MM.1S (cell line): ENCODE results near the gene SCAF11.

ENCODE experiments used
- DNase-seq: peaks from one replicate; pipeline ENCODE4 v3.0.0-alpha.2; 2015
- H2AFZ ChIP-seq: fragments of 300-600 bp; sonication (generic); 2 replicates; pipeline ENCODE4 v1.6.0; 2016; ENCODE audit warnings: antibody characterized with exemption, low read length
- H3F3A ChIP-seq: fragments of 300-600 bp; sonication (generic); 2 replicates; pipeline ENCODE4 v1.6.1; 2016; ENCODE audit warnings: mild to moderate bottlenecking, antibody characterized with exemption, low read length, moderate library complexity, mixed read lengths; ENCODE audit not compliant: insufficient read depth
- H3K27ac ChIP-seq: fragments of 300-600 bp; sonication (generic); 2 replicates; pipeline ENCODE4 v1.5.1; 2016; ENCODE audit warnings: mild to moderate bottlenecking, low read length
- H3K27me3 ChIP-seq: fragments of 300-600 bp; sonication (generic); replicated peaks from 2 replicates; pipeline ENCODE4 v1.6.0; 2016; ENCODE audit warnings: low read length; ENCODE audit not compliant: insufficient read depth
- H3K36me3 ChIP-seq: fragments of 300-600 bp; sonication (generic); replicated peaks from 2 replicates; pipeline ENCODE4 v1.6.1; 2016; ENCODE audit warnings: mild to moderate bottlenecking, low read length, mixed read lengths; ENCODE audit not compliant: insufficient read depth
- H3K4me1 ChIP-seq: fragments of 300-600 bp; sonication (generic); 2 replicates; pipeline ENCODE4 v1.6.1; 2016; ENCODE audit warnings: low read length, mixed read lengths
- H3K4me2 ChIP-seq: fragments of 300-600 bp; sonication (generic); 2 replicates; pipeline ENCODE4 v1.6.0; 2016; ENCODE audit warnings: low read depth, low read length
- H3K4me3 ChIP-seq: fragments of 300-600 bp; sonication (generic); 2 replicates; pipeline ENCODE4 v1.5.1; 2016; ENCODE audit warnings: low read length, mixed read lengths
- H3K79me2 ChIP-seq: fragments of 300-600 bp; sonication (generic); 2 replicates; pipeline ENCODE4 v1.6.1; 2016; ENCODE audit warnings: mixed run types, low read length, mixed read lengths
- H3K9ac ChIP-seq: fragments of 300-600 bp; sonication (generic); 2 replicates; pipeline ENCODE4 v1.6.1; 2016; ENCODE audit warnings: low read length, mixed read lengths
- H3K9me2 ChIP-seq: fragments of 300-600 bp; sonication (generic); replicated peaks from 2 replicates; pipeline ENCODE4 v1.6.1; 2016; ENCODE audit warnings: mild to moderate bottlenecking, low read length, mixed read lengths; ENCODE audit not compliant: insufficient read depth
- H3K9me3 ChIP-seq: fragments of 300-600 bp; sonication (generic); replicated peaks from 2 replicates; pipeline ENCODE4 v1.6.1; 2016; ENCODE audit warnings: mild to moderate bottlenecking, low read length, mixed read lengths; ENCODE audit not compliant: insufficient read depth
- H4K20me1 ChIP-seq: fragments of 300-600 bp; sonication (generic); 2 replicates; pipeline ENCODE4 v1.6.1; 2016; ENCODE audit warnings: mild to moderate bottlenecking, low read length, moderate library complexity, mixed read lengths; ENCODE audit not compliant: insufficient read depth
- CTCF ChIP-seq: fragments of 300-600 bp; sonication (generic); IDR thresholded peaks from 2 replicates; pipeline ENCODE4 v1.5.1; 2016; ENCODE audit warnings: antibody characterized with exemption, low read length, mixed read lengths
- EZH2 ChIP-seq: fragments of 300-600 bp; sonication (generic); optimal IDR thresholded peaks from 2 replicates; pipeline ENCODE3; 2017; ENCODE audit warnings: low read depth, mild to moderate bottlenecking, antibody characterized with exemption, low read length, mixed read lengths
- EZH2phosphoT487 ChIP-seq: fragments of 300-600 bp; sonication (generic); IDR thresholded peaks from 2 replicates; pipeline ENCODE4 v1.6.1; 2018; ENCODE audit warnings: antibody characterized with exemption, low read length

The SCAF11 gene

GRCh38 chr12:45939759-45940158, 50.6 kb downstream of the SCAF11 start:
- H3K4me1 ChIP-seq, result no peaks in the 10 kb centered on the region
- H3K4me3 ChIP-seq, result no peak overlapping the region
- no peaks in the 10 kb centered on the region for H3K79me2 ChIP-seq
- DNase-seq, result no peak
- H3K9me3 ChIP-seq, result no peaks in the 10 kb centered on the region
- no peaks in the 10 kb centered on the region for H3K27me3 ChIP-seq
- H2AFZ ChIP-seq, result no peak overlapping the region
- TF ChIP-seq EZH2 (no peak), CTCF (no peak), EZH2phosphoT487 (no peak)
- no peaks in the 10 kb centered on the region for H3K9me2 ChIP-seq
- no peaks in the 10 kb centered on the region for H4K20me1 ChIP-seq
- H3K36me3 ChIP-seq, result no peaks in the 10 kb centered on the region
- no peak overlapping the region for H3K9ac ChIP-seq
- no peak overlapping the region for H3K4me2 ChIP-seq
- H3K27ac ChIP-seq, result no peak overlapping the region
- H3F3A ChIP-seq, result no peaks in the 10 kb centered on the region

- no peaks in the 10 kb centered on the region for H3K79me2 ChIP-seq
- no peak overlapping the region for H3K9ac ChIP-seq
- H3K27me3 ChIP-seq, result no peaks in the 10 kb centered on the region
- no peaks in the 10 kb centered on the region for H4K20me1 ChIP-seq
- no peak overlapping the region for H3K4me2 ChIP-seq
- H3K9me2 ChIP-seq, result no peaks in the 10 kb centered on the region
- no peak overlapping the region for H3K27ac ChIP-seq
- no peak overlapping the region for H3K4me3 ChIP-seq
- H2AFZ ChIP-seq, result no peak overlapping the region
- TF ChIP-seq EZH2phosphoT487 (no peak), CTCF (no peak), EZH2 (no peak)
- no peaks in the 10 kb centered on the region for H3K36me3 ChIP-seq
- H3K4me1 ChIP-seq, result no peaks in the 10 kb centered on the region
- no peaks in the 10 kb centered on the region for H3F3A ChIP-seq
- DNase-seq, result no peak
- H3K9me3 ChIP-seq, result no peaks in the 10 kb centered on the region
Measured at GRCh38 chr12:45938566-45938965, 51.8 kb downstream of the SCAF11 start.

GRCh38 chr12:45934956-45935355, 55.4 kb downstream of the SCAF11 start:
- DNase-seq, result no peak
- H3K79me2 ChIP-seq, result no peaks in the 10 kb centered on the region
- no peak overlapping the region for H3K9ac ChIP-seq
- no peaks in the 10 kb centered on the region for H3K9me2 ChIP-seq
- H3K27ac ChIP-seq, result no peak overlapping the region
- no peaks in the 10 kb centered on the region for H3F3A ChIP-seq
- H3K36me3 ChIP-seq, result no peaks in the 10 kb centered on the region; the same call in 1 of the 2 replicates
- H3K27me3 ChIP-seq, result no peaks in the 10 kb centered on the region
- no peaks in the 10 kb centered on the region for H3K4me1 ChIP-seq
- H3K4me3 ChIP-seq, result no peak overlapping the region
- H3K4me2 ChIP-seq, result no peak overlapping the region
- no peak overlapping the region for H2AFZ ChIP-seq
- H4K20me1 ChIP-seq, result no peaks in the 10 kb centered on the region
- H3K9me3 ChIP-seq, result no peaks in the 10 kb centered on the region
- TF ChIP-seq EZH2 (no peak), EZH2phosphoT487 (no peak), CTCF (no peak)

GRCh38 chr12:45933504-45933903, 56.9 kb downstream of the SCAF11 start:
- Histone ChIP-seq H3K4me2 (no peak overlapping the region), H3K4me3 (no peak overlapping the region), H3K4me1 (no peaks in the 10 kb centered on the region), H4K20me1 (no peaks in the 10 kb centered on the region), H3K27ac (no peak overlapping the region), H3K36me3 (no peaks in the 10 kb centered on the region; the same call in 1 of the 2 replicates), H3K79me2 (no peaks in the 10 kb centered on the region), H3K9ac (no peak overlapping the region), H3K27me3 (no peaks in the 10 kb centered on the region), H2AFZ (no peak overlapping the region), H3F3A (no peaks in the 10 kb centered on the region), H3K9me2 (no peaks in the 10 kb centered on the region), H3K9me3 (no peaks in the 10 kb centered on the region)
- DNase-seq, result no peak
- no peak for TF ChIP-seq EZH2phosphoT487
